NCI-H446 treated with DMSO at 0.1 percent for 48 hours (cell line): ENCODE results near the gene NFIA.

ENCODE experiments used
- DNase-seq: peaks from one replicate; lab custom pipeline; 2025; lab: John Stamatoyannopoulos, UW

Gene NFIA

DNA sequence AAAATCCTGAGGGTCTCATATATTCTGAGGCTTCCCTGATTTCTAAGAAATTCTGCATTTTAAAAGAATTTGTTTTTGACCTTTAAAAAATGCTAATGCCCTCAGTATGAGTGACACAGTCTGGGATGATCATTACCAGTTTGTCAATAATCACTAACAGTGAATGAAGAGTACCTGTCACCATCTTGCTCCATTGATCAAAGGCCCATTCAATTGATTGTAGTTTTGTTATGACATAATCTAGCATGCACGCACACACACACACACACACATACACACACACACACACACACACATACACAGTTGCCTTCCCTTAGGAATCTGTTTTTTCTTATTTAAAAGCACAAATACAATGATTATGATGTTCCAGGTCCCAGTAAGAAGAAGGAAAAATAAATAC is 250.4 kb downstream of the NFIA start:
- no peak for DNase-seq

- DNase-seq, result peak; percentile 65
Measured at GRCh38 chr1:61334718-61335589, 252.6 kb downstream of the NFIA start.

GRCh38 chr1:61337037-61337436 is 254.7 kb downstream of the NFIA start:
- no peak for DNase-seq

- no peak for DNase-seq
Measured at GRCh38 chr1:61337441-61337951, 255.1 kb downstream of the NFIA start.

GRCh38 chr1:61337981-61338848 is 255.9 kb downstream of the NFIA start:
- peak; percentile 44 for DNase-seq

- no peak for DNase-seq
Measured at GRCh38 chr1:61338899-61339298, 256.5 kb downstream of the NFIA start.

- DNase-seq, result no peak
Measured at GRCh38 chr1:61341426-61341825, 259.1 kb downstream of the NFIA start.

- no peak for DNase-seq
Measured at GRCh38 chr1:61343734-61344420, 261.5 kb downstream of the NFIA start.

GRCh38 chr1:61344696-61345095 is 262.3 kb downstream of the NFIA start:
- DNase-seq, result no peak

DNA sequence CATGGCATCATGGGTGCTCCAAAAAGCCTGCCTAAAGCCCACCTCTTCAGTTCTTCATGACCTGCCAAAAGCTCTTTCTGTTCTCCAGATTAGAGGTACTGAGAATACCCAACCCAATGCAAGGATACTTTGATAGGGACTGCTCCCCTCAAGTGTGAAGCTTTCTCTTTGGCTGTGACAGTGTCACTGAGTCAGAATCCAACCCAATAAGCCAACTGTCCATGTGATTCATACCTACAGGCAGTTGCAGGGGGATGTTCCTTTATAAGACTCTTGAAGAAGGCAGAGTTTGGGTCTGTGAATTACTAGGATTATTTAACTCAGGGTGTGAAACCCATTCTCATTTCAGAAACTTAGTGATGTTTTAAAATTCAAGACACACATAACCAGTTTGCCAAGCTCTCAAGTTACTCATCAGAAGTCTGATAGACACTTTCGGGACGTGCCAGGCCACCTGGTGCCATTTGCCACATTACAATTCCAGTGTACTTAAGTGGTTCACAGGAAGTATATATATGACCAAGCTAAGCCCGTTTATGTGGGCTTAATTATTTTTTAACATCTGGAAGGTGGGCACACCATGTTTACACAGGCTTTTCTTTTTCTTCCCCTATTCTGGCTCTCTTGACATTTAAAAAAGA is 265.8 kb downstream of the NFIA start:
- DNase-seq, result no peak

DNA sequence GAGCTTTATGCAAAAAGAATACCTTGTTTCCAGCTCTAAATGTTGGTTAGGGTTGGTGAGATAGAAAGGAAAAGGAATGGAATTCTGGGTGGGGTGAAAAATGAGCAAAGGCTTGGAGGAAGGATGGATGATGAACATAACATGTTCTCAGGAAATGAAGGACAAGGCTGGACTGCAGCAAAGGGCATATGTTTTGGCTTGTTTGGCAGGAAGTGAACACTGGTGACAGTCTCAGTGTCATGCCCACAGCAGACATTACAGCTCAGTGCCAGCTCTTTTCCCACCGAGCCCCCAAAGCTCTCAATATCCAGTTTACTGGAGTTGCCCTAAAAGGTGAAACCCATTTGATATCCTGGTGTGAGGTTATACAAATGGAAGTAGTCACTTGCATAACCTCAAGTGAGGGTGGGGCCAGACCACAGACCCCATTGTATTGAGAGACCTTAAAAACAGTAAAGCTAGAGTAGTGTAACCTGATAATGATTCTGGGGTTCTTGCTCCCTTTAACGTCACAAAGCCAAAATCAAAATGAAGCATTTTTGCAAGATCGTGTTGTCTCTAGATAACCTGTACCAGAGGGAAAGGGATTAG is 270.6 kb downstream of the NFIA start:
- DNase-seq, result no peak

DNA sequence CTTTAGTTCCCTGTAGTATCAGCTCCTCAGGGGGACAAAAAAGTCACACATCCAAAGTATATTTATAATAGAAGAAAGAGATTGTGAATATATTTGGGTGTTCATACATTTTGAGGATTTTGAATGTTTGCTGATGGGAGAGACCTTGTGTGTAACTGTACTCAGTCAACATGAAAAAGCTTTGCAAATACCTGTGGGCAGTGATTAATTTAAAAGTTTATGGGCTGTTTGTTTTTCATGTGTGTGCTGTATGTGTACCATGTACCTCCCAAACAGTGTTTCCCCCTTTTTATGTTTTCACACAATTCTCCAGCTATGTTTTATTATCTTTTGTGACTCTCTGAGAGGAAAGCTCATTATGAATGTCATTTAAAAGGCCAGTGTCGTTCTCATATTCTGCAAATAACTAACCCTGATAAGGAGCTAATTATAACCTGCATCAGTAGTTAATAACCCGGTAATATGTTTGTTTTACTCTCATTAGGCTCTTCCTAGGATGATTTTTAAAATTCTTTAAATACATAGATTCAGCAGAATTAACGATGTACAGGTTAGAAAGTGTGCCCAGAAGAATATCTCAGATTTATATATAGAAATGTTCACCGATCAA is 271.5 kb downstream of the NFIA start:
- DNase-seq, result no peak

GRCh38 chr1:61356016-61356415 is 273.7 kb downstream of the NFIA start:
- no peak for DNase-seq

- DNase-seq, result no peak
Measured at GRCh38 chr1:61356995-61357394, 274.6 kb downstream of the NFIA start.

GRCh38 chr1:61357539-61357938 is 275.2 kb downstream of the NFIA start:
- no peak for DNase-seq

DNA sequence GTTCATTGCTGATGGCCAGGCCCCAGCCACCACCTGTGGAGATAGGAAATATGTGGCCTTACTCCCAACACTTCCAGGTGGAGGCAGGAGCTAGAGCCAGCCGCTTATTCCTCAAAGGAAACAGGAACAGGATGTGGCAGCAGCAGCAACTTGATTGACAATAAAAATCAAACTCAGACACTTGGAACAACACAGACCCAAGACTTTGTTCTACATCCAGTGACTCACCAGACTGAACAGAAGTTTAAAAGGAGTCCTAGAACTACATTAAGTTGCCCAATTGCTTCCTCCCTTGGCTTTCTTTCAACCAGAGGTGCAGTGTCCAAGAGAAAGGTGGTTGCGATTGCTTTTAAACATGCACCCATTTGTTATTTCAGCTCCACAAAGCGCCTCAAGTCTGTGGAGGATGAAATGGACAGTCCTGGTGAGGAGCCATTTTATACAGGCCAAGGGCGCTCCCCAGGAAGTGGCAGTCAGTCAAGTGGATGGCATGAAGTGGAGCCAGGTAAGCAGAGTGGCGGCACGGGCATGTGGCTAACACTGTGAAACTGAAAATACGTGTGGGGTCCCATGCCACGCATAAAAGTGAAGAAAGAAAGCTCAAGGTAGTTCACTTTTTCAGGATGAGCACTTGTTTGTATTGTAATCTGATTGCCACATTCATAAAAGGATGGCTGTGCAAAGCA is 276.6 kb downstream of the NFIA start:
- no peak for DNase-seq

DNA sequence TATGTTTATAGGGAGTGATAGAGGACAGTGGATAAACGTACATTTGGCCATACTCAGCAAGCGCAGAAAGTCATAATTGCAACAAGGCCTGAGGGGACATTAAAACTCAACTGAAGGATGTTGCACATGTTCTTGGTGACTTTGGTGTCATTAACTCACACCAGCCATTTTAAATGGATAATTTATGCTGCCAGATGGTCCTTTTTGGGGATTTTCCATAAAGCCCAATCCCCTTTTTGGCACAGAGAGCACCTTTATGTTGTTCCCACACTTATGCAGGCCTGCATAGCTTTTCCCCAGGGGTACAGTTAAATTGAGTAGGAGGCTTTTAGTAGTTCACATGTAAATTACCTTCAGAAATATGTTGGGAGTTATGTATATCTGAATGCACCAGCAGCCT is 279.6 kb downstream of the NFIA start:
- DNase-seq, result no peak

DNA sequence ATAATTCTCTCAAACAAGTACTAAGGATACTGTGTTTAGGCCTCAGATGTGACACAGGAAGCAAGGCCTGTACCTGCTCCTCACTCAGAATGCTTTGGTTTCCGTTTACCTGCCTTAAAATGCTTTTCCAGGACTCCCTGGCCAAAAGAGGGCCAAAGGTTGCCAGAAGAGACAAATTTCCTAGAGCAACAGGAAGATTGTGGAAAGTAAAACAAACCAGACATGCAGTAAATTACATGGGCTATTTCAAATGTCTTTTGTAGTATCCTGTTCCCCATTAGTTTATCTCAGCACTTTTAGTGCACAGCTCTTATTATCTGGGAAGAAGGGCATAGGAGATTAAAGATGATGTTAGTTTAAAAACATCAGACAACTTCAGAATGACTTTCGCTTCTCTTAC is 280.0 kb downstream of the NFIA start:
- no peak for DNase-seq

- DNase-seq, result no peak
Measured at GRCh38 chr1:61368366-61368765, 286.0 kb downstream of the NFIA start.

- no peak for DNase-seq
Measured at GRCh38 chr1:61368876-61369275, 286.5 kb downstream of the NFIA start.
